Epidermal melanocyte (primary cell): ENCODE measurements around the gene LIPA.
A peak's percentile ranks its signal among the peaks of the same experiment; 100 is the strongest.

Source experiments
- DNase-seq: peaks from one replicate; pipeline ENCODE4 v3.0.0; 2011; ENCODE audit warnings: low spot score; ENCODE audit not compliant: insufficient read length

The LIPA gene

GRCh38 chr10:89241026-89241425 is 10.5 kb downstream of the LIPA start:
- no peak for DNase-seq

GRCh38 chr10:89240519-89240918 is 11.1 kb downstream of the LIPA start:
- DNase-seq = no peak

GRCh38 chr10:89238956-89239644 is 12.5 kb downstream of the LIPA start:
- no peak for DNase-seq

GRCh38 chr10:89237849-89238248 is 13.7 kb downstream of the LIPA start:
- no peak for DNase-seq

- DNase-seq = no peak
These were observed 15.3 kb downstream of the LIPA start for GRCh38 chr10:89236226-89236797.

GRCh38 chr10:89235073-89235798 is 16.3 kb downstream of the LIPA start:
- DNase-seq = no peak

GRCh38 chr10:89233033-89233432 is 18.5 kb downstream of the LIPA start:
- DNase-seq = no peak

- DNase-seq = no peak
These were observed 22.6 kb downstream of the LIPA start for GRCh38 chr10:89228962-89229361.

- DNase-seq = no peak
These were observed 23.4 kb downstream of the LIPA start for GRCh38 chr10:89228146-89228545.

- no peak for DNase-seq
These were observed 24.7 kb downstream of the LIPA start for GRCh38 chr10:89226891-89227290.

GRCh38 chr10:89224739-89225443 is 26.7 kb downstream of the LIPA start:
- DNase-seq = no peak

GRCh38 chr10:89221919-89222318 is 29.7 kb downstream of the LIPA start:
- DNase-seq = no peak

GRCh38 chr10:89219513-89220218 is 31.9 kb downstream of the LIPA start:
- DNase-seq = no peak

- DNase-seq = peak; percentile 27
These were observed 34.3 kb downstream of the LIPA start for GRCh38 chr10:89217057-89217990.

GRCh38 chr10:89216056-89216455 is 35.5 kb downstream of the LIPA start:
- DNase-seq = no peak

- no peak for DNase-seq
These were observed 36.1 kb downstream of the LIPA start for GRCh38 chr10:89215511-89215910.

- no peak for DNase-seq
These were observed 36.9 kb downstream of the LIPA start for GRCh38 chr10:89214566-89215165.

- DNase-seq = peak; percentile 26
These were observed 38.3 kb downstream of the LIPA start for GRCh38 chr10:89213191-89213808.

- DNase-seq = no peak
These were observed 40.7 kb downstream of the LIPA start for GRCh38 chr10:89210794-89211425.
